ENCODE results near the gene RELL2.

- TF ChIP-seq CTCF (conservative IDR thresholded peaks at IDR 0.05; ENCODE audit: low read length) (no peak), EZH2phosphoT487 (IDR thresholded peaks at IDR 0.05; ENCODE audit: borderline replicate concordance, low read depth, low read length) (no peak)
Observed at GRCh38 chr5:141640698-141641097, 3.9 kb downstream of the RELL2 start.

Data from OCI-LY7 (cell line).